WERI-Rb-1 (cell line): Measurements from ENCODE around the gene ZNF234.
A peak's percentile ranks its signal among the peaks of the same experiment; 100 is the strongest.

Experiments
- DNase-seq: peaks from one replicate; pipeline ENCODE4 v3.0.0-alpha.2; 2020
- H3K27ac ChIP-seq: fragments of 250-450 bp; sonication (Bioruptor Pico); 2 replicates; pipeline ENCODE4 v1.5.1; 2020; ENCODE audit warnings: mild to moderate bottlenecking, moderate library complexity
- H3K27me3 ChIP-seq: fragments of 250-450 bp; sonication (Bioruptor Pico); 2 replicates; pipeline ENCODE4 v1.5.1; 2021; ENCODE audit warnings: mild to moderate bottlenecking, low read depth, moderate library complexity; ENCODE audit not compliant: insufficient read depth, severe bottlenecking
- H3K36me3 ChIP-seq: fragments of 250-450 bp; sonication (Bioruptor Pico); 2 replicates; pipeline ENCODE4 v1.5.1; 2020; ENCODE audit warnings: mild to moderate bottlenecking, moderate library complexity
- H3K4me3 ChIP-seq: 2 replicates; pipeline ENCODE4 v1.5.1; 2011; ENCODE audit warnings: low read depth, mild to moderate bottlenecking, control low read depth, low read length
- H3K9me3 ChIP-seq: fragments of 250-450 bp; sonication (Bioruptor Pico); 2 replicates; pipeline ENCODE4 v1.5.1; 2021; ENCODE audit warnings: mild to moderate bottlenecking, moderate library complexity; ENCODE audit not compliant: severe bottlenecking
- CTCF ChIP-seq: IDR thresholded peaks from 2 replicates; pipeline ENCODE4 v1.5.1; 2011; ENCODE audit warnings: low read depth, mild to moderate bottlenecking, control low read depth, inconsistent platforms, low read length

Gene ZNF234

GRCh38 chr19:44141191-44142058, at the start of gene ZNF234:
Gene ZNF234, plus strand, starts transcription at chr19:44141554. Its CDS starts 3,079 bp downstream, at chr19:44144633.
- peak within 1 kb of the TSS; percentile 61 for H3K27ac ChIP-seq
- H3K4me3 ChIP-seq = peak within 1 kb of the TSS; percentile 93
- H3K9me3 ChIP-seq = no peaks in the 10 kb centered on the region
- TF ChIP-seq CTCF = no peak
- peak; percentile 76 for DNase-seq
- no peaks in the 10 kb centered on the region for H3K27me3 ChIP-seq
- H3K36me3 ChIP-seq = peaks cover 18% of the 10 kb centered on the region

GRCh38 chr19:44092108-44092507, 49.2 kb upstream of the ZNF234 start:
- no peaks in the 10 kb centered on the region for H3K9me3 ChIP-seq
- DNase-seq = no peak
- H3K36me3 ChIP-seq = peaks cover 3% of the 10 kb centered on the region
- no peaks in the 10 kb centered on the region for H3K27me3 ChIP-seq
- H3K27ac ChIP-seq = no peak overlapping the region
- no peak overlapping the region for H3K4me3 ChIP-seq
- TF ChIP-seq CTCF = no peak

- peak within 1 kb of the TSS; percentile 47 for H3K27ac ChIP-seq
Measured at GRCh38 chr19:44093931-44094765, 47.2 kb upstream of the ZNF234 start, which contains the start of gene ZNF224. Gene ZNF224, plus strand, starts transcription at chr19:44094361. Its CDS starts 3,513 bp downstream, at chr19:44097874.

GRCh38 chr19:44107751-44108150, 33.6 kb upstream of the ZNF234 start:
- DNase-seq = no peak
- no peaks in the 10 kb centered on the region for H3K9me3 ChIP-seq
- H3K4me3 ChIP-seq = no peak overlapping the region
- no peaks in the 10 kb centered on the region for H3K27me3 ChIP-seq
- TF ChIP-seq CTCF = no peak
- H3K36me3 ChIP-seq = peaks cover 25% of the 10 kb centered on the region
- no peak overlapping the region for H3K27ac ChIP-seq

More at GRCh38 chr19:44093931-44094765, 47.2 kb upstream of the ZNF234 start, which contains the start of gene ZNF224:
- Histone ChIP-seq H3K4me3 (peak within 1 kb of the TSS; percentile 96), H3K27me3 (no peaks in the 10 kb centered on the region), H3K9me3 (no peaks in the 10 kb centered on the region), H3K36me3 (peaks cover 14% of the 10 kb centered on the region)
- peak; percentile 92 for DNase-seq
- no peak for TF ChIP-seq CTCF

- no peaks in the 10 kb centered on the region for H3K9me3 ChIP-seq
- DNase-seq = no peak
- peaks cover 19% of the 10 kb centered on the region for H3K36me3 ChIP-seq
- H3K4me3 ChIP-seq = no peak overlapping the region
- no peak for TF ChIP-seq CTCF
- H3K27ac ChIP-seq = no peak overlapping the region
- H3K27me3 ChIP-seq = no peaks in the 10 kb centered on the region
Measured at GRCh38 chr19:44109458-44109857, 31.9 kb upstream of the ZNF234 start.
